Thyroid gland (tissue), 4 donors: ENCODE data around the gene DLD. TPM values are rescaled to one million over a fixed set of nuclear protein-coding genes. Genes with fewer than 3 reads are reported as not detected.
A peak's percentile ranks its signal among the peaks of the same experiment; 100 is the strongest.

Experiments
- DNase-seq, 2 donors: peaks; one replicate each; pipeline ENCODE4 v3.0.0-alpha.2; 2019
- H3K27ac ChIP-seq, 3 donors: fragments of 200-600 bp; sonication (generic); 1 replicate in 2 of 3; 2 replicates in 1 of 3; pipeline ENCODE4 v1.5.1; 2016 to 2019; ENCODE audit warnings: mild to moderate bottlenecking in 1 of 3, moderate library complexity in 1 of 3
- H3K27me3 ChIP-seq: fragments of 200-600 bp; sonication (generic); one replicate; pipeline ENCODE4 v1.5.1; 2019
- H3K36me3 ChIP-seq, 2 donors: fragments of 200-600 bp; sonication (generic); one replicate each; pipeline ENCODE4 v1.5.1; 2016 to 2019
- H3K4me1 ChIP-seq, 2 donors: fragments of 200-600 bp; sonication (generic); one replicate each; pipeline ENCODE4 v1.5.1; 2017 to 2019
- H3K4me3 ChIP-seq, 3 donors: fragments of 200-600 bp; sonication (generic); replicated peaks in 1 of 3; 1 replicate in 2 of 3; 2 replicates in 1 of 3; pipeline ENCODE4 v1.5.1; 2016; ENCODE audit warnings: mild to moderate bottlenecking in 1 of 3
- H3K9me3 ChIP-seq: fragments of 200-600 bp; sonication (generic); one replicate; pipeline ENCODE4 v1.5.1; 2017
- POLR2A ChIP-seq, 2 donors: fragments of 450-650 bp; IDR thresholded peaks; one replicate each; pipeline ENCODE4 v1.6.1; 2017; ENCODE audit warnings: antibody characterized with exemption in 2 of 2, mild to moderate bottlenecking in 2 of 2, moderate library complexity in 1 of 2
- WGBS, 2 donors: methylation state at CpG; one replicate each; pipeline ENCODE4 v1.1.5; 2017; 5-methylcytosine and 5-hydroxymethylcytosine counted together
- intact Hi-C: fragments of 100-400 bp; cut with DNase I; formaldehyde crosslinking; loops from one replicate; pipeline ENCODE4 v1.15.1; 2023
- total RNA-seq, 4 donors: library from RNA; depleted of rRNA; stranded (reverse); fragments of >200 nt; gene quantifications; one replicate each; pipeline ENCODE4 v1.2.3, GENCODE V29; 2016
- TF ChIP-seq, protein P1 (sequence below), 6 experiments: fragments of 200-600 bp in 3 of 6; fragments of 450-650 bp in 3 of 6; sonication (generic) in 3 of 6; IDR thresholded peaks; one replicate each; pipeline ENCODE4 v1.5.1; 2016 to 2019; ENCODE audit warnings: antibody characterized with exemption in 6 of 6, mild to moderate bottlenecking in 2 of 6, inconsistent platforms in 1 of 6, moderate library complexity in 1 of 6

DLD gene
- total RNA-seq, 4 donors from 2014 or later, result 108 to 343 (median 213) TPM

DNA sequence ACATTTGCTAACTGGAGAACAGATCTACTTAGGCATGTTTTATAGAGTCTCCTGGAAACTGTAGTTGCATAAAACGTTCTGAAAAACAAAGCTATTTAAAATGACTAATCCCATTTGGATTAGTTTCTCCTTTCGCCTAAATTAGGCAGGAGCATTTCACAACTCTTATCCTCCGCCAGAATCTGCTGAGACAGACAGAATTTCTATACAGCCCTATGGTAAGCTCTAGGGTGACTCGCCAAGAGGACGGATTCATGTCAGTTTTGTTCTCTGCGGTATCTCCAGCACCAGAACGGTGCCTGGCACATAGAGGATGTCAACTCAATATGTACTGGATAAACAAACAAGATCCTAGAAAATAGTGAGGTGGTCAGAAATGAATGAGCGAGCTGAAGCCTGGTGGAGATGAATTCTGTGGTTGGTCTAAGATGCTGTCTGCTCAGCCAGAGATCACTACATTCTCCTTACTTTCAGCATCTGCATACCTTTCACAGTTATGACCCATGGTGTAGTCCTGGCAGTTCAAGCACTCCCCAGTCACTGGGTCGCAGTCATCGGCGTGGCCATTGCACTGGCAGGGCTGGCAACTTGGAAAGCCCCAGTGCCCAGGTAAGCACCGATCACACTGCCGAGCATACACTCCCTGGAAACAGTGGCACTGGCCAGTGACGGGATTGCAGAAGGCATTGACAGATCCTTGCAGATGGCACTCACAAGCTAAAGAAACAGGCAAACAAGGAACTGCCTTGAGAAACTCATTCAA is 68.0 kb downstream of the DLD start:
- peak overlapping the region in 2 of 3 donors; percentile 8 to 24 for H3K27ac ChIP-seq
- no peaks in the 10 kb centered on the region for H3K9me3 ChIP-seq
- WGBS, 2 donors, result 83 to 88% methylated on average over 14 of the region's 14 CpGs
- peaks cover 35 to 59% of the 10 kb centered on the region in 2 donors for H3K36me3 ChIP-seq
- TF ChIP-seq, protein P1, sequence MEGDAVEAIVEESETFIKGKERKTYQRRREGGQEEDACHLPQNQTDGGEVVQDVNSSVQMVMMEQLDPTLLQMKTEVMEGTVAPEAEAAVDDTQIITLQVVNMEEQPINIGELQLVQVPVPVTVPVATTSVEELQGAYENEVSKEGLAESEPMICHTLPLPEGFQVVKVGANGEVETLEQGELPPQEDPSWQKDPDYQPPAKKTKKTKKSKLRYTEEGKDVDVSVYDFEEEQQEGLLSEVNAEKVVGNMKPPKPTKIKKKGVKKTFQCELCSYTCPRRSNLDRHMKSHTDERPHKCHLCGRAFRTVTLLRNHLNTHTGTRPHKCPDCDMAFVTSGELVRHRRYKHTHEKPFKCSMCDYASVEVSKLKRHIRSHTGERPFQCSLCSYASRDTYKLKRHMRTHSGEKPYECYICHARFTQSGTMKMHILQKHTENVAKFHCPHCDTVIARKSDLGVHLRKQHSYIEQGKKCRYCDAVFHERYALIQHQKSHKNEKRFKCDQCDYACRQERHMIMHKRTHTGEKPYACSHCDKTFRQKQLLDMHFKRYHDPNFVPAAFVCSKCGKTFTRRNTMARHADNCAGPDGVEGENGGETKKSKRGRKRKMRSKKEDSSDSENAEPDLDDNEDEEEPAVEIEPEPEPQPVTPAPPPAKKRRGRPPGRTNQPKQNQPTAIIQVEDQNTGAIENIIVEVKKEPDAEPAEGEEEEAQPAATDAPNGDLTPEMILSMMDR (IDR thresholded peaks at IDR 0.05), result no peak
- no peak for TF ChIP-seq POLR2A (IDR thresholded peaks at IDR 0.05)
- H3K27me3 ChIP-seq, result no peaks in the 10 kb centered on the region
- H3K4me1 ChIP-seq, result peaks cover 0 to 4% of the 10 kb centered on the region in 2 donors
- no peak overlapping the region for H3K4me3 ChIP-seq
- intact Hi-C loops, result no loop called here
- DNase-seq, result no peak

DNA sequence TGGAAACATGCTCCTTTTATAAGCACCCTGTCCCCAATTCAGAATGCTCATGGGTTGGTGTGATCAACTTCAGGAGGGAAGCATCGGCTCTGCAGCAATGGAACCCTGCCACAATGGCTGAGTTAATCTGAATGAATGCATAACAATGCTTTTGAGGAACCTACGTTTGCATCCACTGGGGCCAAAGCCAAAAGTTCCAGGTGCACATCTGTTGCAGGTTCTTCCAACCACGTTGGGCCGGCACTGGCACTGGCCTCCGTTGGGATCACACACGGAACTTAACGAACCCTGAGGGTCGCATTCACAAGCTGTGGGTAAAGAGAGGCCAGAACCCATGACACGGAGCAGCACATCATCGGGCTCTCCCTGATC is 68.5 kb downstream of the DLD start:
- H3K27me3 ChIP-seq, result no peaks in the 10 kb centered on the region
- H3K9me3 ChIP-seq, result no peaks in the 10 kb centered on the region
- H3K27ac ChIP-seq, result no peak overlapping the region
- peaks cover 36 to 55% of the 10 kb centered on the region in 2 donors for H3K36me3 ChIP-seq
- intact Hi-C loops, result no loop called here
- WGBS, 2 donors, result 90 to 97% methylated on average over 10 of the region's 10 CpGs
- H3K4me1 ChIP-seq, result peaks cover 0 to 4% of the 10 kb centered on the region in 2 donors
- TF ChIP-seq POLR2A (IDR thresholded peaks at IDR 0.05), result no peak
- TF ChIP-seq, protein P1 (IDR thresholded peaks at IDR 0.05), result no peak
- no peak for DNase-seq
- H3K4me3 ChIP-seq, result no peak overlapping the region

DNA sequence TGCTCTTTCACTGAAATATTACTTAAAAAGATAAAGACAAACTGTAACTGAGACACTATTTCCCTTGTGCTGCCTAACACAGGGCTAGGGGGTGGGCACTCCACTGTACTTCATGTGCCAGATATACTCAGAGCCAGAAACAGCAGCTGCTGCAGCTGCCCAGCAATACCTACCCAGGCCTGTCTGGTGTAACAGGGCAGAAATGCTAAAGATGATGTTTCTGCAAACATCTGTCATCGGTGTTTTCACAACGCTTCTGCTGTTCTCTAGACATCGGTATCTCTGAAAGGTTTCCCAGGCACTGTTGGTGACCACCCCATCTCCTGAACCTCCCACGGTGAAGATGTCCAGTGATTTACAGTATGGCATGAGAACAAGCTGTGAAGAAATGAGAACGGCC is 69.3 kb downstream of the DLD start:
- Histone ChIP-seq H3K9me3 (no peaks in the 10 kb centered on the region), H3K27ac (no peak overlapping the region), H3K27me3 (no peaks in the 10 kb centered on the region), H3K4me1 (peaks cover 0 to 4% of the 10 kb centered on the region in 2 donors), H3K4me3 (no peak overlapping the region), H3K36me3 (peaks cover 36 to 51% of the 10 kb centered on the region in 2 donors)
- WGBS, 2 donors, result 93 to 95% methylated on average over 5 of the region's 5 CpGs
- no peak for TF ChIP-seq POLR2A (IDR thresholded peaks at IDR 0.05)
- TF ChIP-seq, protein P1 (IDR thresholded peaks at IDR 0.05), result no peak
- intact Hi-C loops, result no loop called here
- no peak for DNase-seq

DNA sequence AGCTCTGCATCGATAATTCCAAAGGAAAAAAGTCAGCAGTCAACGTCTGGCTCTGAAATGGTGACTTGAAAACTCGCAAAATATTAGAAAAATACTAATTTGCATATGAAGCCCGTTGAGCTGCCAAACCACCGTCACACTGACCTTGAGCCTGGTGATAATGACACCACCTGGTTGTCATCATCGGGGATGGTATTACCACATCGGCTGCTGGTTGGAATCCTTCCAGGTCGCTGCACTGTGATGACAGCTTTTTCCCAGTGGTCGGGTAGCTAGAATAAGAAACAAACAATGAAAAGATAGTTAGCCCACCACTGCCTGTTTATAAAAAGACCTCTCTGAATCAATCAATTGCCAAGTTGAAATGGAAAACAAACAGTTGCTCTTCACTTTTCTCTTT is 70.4 kb downstream of the DLD start:
- Histone ChIP-seq H3K4me1 (peaks cover 0 to 4% of the 10 kb centered on the region in 2 donors), H3K9me3 (no peaks in the 10 kb centered on the region), H3K4me3 (no peak overlapping the region), H3K27me3 (no peaks in the 10 kb centered on the region), H3K27ac (no peak overlapping the region), H3K36me3 (peaks cover 36 to 48% of the 10 kb centered on the region in 2 donors)
- TF ChIP-seq, protein P1 (IDR thresholded peaks at IDR 0.05), result no peak
- no peak for TF ChIP-seq POLR2A (IDR thresholded peaks at IDR 0.05)
- no peak for DNase-seq
- intact Hi-C loops, result no loop called here
- 80 to 82% methylated on average over 9 of the region's 9 CpGs for WGBS, 2 donors

DNA sequence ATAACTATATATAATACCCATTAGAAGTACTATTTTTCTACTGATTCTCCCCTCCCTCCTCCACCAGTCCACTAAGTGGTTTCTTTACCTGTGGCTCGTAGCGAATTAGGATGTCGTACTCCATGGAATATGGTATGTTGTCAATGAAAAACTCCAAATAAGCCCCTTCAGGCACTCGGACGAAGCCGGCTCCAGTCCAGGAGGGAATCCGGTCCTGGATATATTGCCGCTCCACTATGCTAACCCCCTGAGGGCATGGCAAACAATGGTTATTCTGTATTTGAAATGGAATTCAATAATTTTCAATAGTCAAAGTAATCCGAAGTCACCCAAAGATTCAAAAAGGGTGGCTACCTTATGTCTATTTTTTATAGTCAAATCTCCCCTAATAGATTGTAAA is 71.8 kb downstream of the DLD start:
- H3K4me3 ChIP-seq, result no peak overlapping the region
- no peak for TF ChIP-seq POLR2A (IDR thresholded peaks at IDR 0.05)
- TF ChIP-seq, protein P1 (IDR thresholded peaks at IDR 0.05), result no peak
- intact Hi-C loops, result no loop called here
- H3K27ac ChIP-seq, result no peak overlapping the region
- H3K9me3 ChIP-seq, result no peaks in the 10 kb centered on the region
- peaks cover 36 to 44% of the 10 kb centered on the region in 2 donors for H3K36me3 ChIP-seq
- H3K27me3 ChIP-seq, result no peaks in the 10 kb centered on the region
- no peak for DNase-seq
- 96% methylated on average over 9 of the region's 9 CpGs for WGBS, 2 donors
- peaks cover 0 to 4% of the 10 kb centered on the region in 2 donors for H3K4me1 ChIP-seq
